ENCODE results near the gene CSRNP2.
"Not testable (repeated sequence)": the region's sequence is repeated elsewhere in the genome, so short reads cannot be mapped to it uniquely, and the experiment has no call there.

Gene CSRNP2, protein sequence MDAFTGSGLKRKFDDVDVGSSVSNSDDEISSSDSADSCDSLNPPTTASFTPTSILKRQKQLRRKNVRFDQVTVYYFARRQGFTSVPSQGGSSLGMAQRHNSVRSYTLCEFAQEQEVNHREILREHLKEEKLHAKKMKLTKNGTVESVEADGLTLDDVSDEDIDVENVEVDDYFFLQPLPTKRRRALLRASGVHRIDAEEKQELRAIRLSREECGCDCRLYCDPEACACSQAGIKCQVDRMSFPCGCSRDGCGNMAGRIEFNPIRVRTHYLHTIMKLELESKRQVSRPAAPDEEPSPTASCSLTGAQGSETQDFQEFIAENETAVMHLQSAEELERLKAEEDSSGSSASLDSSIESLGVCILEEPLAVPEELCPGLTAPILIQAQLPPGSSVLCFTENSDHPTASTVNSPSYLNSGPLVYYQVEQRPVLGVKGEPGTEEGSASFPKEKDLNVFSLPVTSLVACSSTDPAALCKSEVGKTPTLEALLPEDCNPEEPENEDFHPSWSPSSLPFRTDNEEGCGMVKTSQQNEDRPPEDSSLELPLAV

GRCh38 chr12:51083126-51083833 is at the start of gene CSRNP2:
CSRNP2 (minus strand) TSS chr12:51083596; CDS start chr12:51076561, 7,035 bp downstream.
- DNase-seq (ENCODE audit: low read depth), result peak; percentile 68

GRCh38 chr12:51132693-51133092 is 49.3 kb upstream of the CSRNP2 start:
- DNase-seq (ENCODE audit: low read depth), result no peak

GRCh38 chr12:51131745-51132521 is 48.5 kb upstream of the CSRNP2 start:
- no peak for DNase-seq (ENCODE audit: low read depth)

DNA sequence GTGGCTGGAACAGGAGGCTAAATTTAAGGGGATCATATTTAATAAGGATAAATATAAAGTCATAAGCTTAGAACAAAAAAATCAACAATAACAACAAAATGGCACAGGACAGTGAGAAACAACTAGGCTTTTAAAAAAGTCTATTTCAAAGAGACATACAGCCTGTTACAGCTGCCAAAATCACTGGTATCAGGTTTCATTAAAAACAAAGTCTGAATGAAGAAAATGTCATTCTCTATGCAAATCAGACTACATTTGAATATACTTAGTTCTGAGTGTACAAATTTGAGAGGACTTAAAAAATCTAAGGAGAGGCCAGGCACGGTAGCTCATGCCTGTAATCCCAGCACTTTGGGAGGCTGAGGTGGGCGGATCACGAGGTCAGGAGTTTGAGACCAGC is 45.5 kb upstream of the CSRNP2 start:
- no peak for DNase-seq (ENCODE audit: low read depth)

- DNase-seq (ENCODE audit: low read depth), result no peak
Measured at GRCh38 chr12:51127050-51127729, 43.8 kb upstream of the CSRNP2 start.

DNA sequence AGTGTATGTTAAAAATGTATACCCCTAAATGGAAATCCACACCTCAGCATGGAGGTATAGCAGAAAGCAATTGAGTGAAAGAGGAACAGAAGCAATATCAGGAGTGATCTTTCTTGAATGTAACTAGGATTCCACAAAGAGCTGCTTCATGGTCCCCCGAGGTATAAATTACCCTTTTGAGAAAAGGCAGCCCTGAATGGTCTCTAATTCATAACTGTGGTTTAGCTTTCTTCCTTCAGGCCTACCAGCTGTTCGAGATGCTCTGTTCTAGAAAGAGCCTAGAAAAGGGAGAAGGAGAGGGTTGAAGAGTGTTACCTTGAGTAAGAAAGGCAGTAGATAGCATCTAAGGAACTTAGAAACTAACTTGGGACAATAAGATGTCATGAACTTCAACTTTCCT is 42.9 kb upstream of the CSRNP2 start:
- DNase-seq (ENCODE audit: low read depth), result no peak

DNA sequence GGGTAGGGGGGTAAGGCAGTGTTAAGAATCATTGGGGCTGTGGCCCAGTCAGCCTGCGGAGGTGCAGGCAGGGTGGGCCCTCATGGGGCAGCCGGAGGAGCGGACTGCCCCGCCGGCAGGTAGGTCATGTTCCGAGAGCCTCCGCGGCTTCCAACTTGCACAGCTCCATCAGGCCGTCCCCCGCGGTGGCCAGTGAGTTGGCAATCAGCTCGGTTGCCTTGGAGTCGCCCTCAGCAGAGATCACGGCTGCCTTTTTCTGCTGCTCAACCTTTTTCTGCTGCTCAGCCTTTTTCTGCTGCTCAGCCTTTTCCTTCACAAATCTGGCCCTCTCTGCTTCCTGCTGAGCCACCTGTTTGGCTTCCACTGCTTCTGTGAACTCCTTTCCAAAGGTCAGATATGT is 41.1 kb upstream of the CSRNP2 start:
- DNase-seq (ENCODE audit: low read depth), result no peak

- no peak for DNase-seq (ENCODE audit: low read depth)
Measured at GRCh38 chr12:51122844-51123243, 39.4 kb upstream of the CSRNP2 start.

DNA sequence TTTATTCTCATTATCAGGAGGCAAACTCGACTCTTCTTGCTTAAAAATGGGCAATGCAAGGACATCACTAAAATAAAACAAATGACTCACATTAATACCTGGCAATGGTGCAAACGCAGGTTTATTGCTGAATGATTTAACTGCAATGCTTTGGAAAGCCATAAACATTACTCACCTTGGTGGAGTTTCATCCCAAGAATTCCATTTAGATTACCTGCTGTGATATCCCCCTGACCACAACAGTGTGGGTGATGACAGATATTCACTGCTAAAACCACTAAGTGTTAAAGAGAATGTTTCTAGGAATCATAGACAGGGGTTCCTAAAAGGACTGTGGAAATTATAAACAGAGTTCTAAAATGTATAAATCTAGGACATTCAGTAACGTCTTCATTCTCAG is 35.3 kb upstream of the CSRNP2 start:
- peak; percentile 60 for DNase-seq (ENCODE audit: low read depth)

- DNase-seq (ENCODE audit: low read depth), result no peak
Measured at GRCh38 chr12:51115533-51115932, 32.1 kb upstream of the CSRNP2 start.

- DNase-seq (ENCODE audit: low read depth), result no peak
Measured at GRCh38 chr12:51108136-51108535, 24.7 kb upstream of the CSRNP2 start.

GRCh38 chr12:51103977-51104376 is 20.6 kb upstream of the CSRNP2 start:
- DNase-seq (ENCODE audit: low read depth), result no peak

DNA sequence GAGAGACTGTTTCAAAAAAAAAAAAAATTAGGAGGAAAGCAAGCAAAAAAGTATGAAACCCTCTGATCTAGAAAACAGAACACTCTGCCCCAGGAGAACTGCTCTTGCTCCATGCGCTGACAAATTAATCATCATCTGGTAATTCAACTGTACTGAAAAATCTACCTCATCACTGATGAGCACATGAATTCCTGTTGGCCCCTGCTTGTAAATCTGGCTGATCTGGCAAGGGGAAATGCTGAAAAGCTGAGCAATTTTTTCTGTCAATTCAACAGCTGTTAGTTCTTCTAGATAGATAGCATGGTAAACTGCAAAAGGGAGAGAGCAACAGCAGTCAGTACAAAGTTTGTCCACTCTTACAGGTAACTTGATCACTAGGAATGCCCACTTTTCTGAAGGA is 15.2 kb upstream of the CSRNP2 start:
- DNase-seq (ENCODE audit: low read depth), result no peak

DNA sequence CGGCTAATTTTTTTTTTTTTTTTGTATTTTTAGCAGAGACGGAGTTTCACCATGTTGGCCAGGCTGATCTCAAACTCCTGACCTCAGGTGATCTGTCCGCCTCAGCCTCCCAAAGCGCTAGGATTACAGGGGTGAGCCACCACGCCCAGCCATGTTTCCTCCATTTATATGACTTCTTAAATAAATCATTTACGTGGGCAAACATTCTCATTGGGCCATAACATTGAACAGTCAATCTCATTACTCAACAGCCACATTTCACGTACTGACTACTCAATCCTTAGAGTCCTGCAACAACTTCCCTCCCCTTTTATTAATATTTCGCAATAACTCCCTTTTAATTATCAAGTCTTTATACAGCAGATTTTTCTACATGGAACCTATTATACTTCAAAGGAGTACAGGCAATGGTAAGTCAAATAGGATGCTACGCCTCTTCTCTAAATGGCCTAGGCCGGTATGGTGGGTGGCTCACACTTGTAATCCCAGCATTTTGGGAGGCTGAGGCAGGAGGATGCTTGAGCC is 7.4 kb upstream of the CSRNP2 start:
- no peak for DNase-seq (ENCODE audit: low read depth)

GRCh38 chr12:51087818-51088217 is 4.4 kb upstream of the CSRNP2 start:
- DNase-seq (ENCODE audit: low read depth), result no peak

DNA sequence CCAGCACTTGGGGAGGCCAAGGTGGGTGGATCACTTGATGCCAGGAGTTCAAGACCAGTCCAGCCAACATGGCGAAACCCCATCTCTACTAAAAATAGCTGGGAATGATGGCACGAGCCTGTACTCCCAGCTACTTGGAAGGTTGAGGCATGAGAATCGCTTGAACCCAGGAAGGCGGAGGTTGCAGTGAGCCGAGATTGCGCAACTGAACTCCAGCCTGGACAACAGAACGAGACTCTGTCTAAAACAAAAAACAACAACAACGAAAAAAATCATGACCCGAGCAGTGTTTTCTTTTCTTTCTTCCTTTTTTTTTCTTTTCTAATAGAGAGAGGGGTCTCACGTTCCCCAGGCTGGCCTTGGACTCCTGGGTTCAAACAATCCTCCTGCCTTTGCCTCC is 3.5 kb upstream of the CSRNP2 start:
- no peak for DNase-seq (ENCODE audit: low read depth)

GRCh38 chr12:51085757-51086156 is 2.4 kb upstream of the CSRNP2 start:
- no peak for DNase-seq (ENCODE audit: low read depth)

DNA sequence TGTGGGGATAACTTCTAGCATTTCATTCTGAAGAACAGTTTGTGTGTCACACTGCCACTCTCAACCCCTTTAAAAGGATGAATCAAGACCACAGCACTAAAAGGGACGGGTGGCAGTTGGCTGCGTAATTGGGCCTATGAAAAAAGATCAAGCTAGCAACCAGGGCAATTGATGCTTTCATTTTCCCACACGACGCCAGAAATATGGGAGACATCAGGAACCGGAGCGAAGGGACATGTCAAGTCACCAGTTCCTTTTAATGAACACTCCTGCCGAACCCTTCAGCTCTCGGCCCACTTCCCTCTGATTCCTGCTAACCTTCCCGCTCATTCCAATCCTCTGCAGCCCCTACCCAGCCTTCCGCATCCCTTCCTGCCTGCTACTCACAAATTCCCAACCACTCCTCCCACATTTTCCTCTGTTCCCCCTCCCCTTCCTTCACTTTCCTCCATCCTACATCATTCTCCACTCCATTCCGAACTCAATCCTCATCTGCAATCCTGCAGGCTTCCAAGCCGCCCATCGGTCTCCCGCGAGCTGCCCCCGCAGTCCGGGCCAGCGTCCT is 753 bp downstream of the CSRNP2 start:
- peak; percentile 15 for DNase-seq (ENCODE audit: low read depth)

DNA sequence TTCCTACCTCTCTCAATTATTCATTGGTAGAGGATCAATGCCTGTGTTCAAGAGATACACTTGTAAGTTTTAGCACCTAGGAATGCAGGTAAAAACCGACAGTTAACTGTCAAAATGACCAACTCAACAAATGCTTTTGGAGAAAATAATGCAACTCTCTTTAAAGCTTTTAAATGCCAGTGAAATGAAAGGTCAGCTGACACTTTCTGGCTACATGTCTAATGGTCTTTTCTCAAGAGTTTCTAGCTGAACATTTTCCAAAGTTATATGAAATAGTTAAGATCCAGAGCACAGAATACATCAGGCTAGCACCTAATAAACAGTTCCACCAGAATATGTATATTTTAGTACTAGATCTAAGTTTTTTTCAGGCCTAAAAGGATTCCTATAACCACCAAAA is 2.0 kb downstream of the CSRNP2 start:
- no peak for DNase-seq (ENCODE audit: low read depth)

DNA sequence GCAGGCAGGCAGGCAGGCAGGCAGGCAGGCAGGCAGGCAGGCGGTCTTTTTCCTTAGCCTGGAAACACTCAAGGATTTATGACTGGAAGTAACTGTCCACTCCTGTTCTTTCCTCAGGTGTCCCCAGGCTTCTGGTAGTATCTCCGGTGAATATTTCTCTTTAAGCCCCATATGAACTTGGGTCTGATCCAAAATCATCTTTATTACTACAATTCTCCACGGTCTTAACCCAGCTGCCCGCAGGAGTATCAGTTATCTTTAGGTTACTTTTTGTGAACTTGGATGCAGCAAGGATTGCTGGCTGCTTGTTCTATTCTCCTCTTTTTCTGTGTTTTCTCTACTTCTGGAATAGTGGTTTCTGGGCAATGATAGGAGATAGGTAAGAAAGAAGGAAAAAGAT is 3.3 kb downstream of the CSRNP2 start:
- DNase-seq (ENCODE audit: low read depth), result no peak

DNA sequence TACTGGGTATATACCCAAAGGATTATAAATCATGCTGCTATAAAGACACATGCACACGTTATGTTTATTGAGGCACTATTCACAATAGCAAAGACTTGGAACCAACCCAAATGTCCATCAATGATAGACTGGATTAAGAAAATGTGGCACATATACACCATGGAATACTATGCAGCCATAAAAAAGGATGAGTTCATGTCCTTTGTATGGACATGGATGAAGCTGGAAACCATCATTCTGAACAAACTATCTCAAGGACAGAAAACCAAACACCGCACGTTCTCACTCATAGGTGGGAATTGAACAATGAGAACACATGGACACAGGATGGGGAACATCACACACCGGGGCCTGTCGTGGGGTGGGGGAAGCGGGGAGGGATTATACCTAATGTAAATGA is 4.5 kb downstream of the CSRNP2 start:
- not testable (repeated sequence) for DNase-seq (ENCODE audit: low read depth)

All from HS-5 (cell line).